Trophoblast cell (in vitro differentiated cells and primary cell): ENCODE results near the gene ADORA1.
A peak's percentile ranks its signal among the peaks of the same experiment; 100 is the strongest.

ENCODE experiments used
- DNase-seq, 2 donors: peaks; one replicate each; pipeline ENCODE4 v3.0.0-alpha.2; 2016
- H2AFZ ChIP-seq: 2 replicates; pipeline ENCODE4 v1.6.1; 2013; ENCODE audit warnings: low read length, moderate library complexity, mild to moderate bottlenecking; ENCODE audit not compliant: insufficient read depth, poor library complexity
- H2AK5ac ChIP-seq: 2 replicates; pipeline ENCODE4 v1.6.1; 2013; ENCODE audit warnings: mild to moderate bottlenecking, low read length
- H2BK120ac ChIP-seq: 2 replicates; pipeline ENCODE4 v1.6.1; 2013; ENCODE audit warnings: low read length, mild to moderate bottlenecking, moderate library complexity; ENCODE audit not compliant: insufficient read depth, poor library complexity
- H2BK12ac ChIP-seq: 2 replicates; pipeline ENCODE4 v1.6.1; 2013; ENCODE audit warnings: mild to moderate bottlenecking, low read length, moderate library complexity
- H2BK5ac ChIP-seq: 2 replicates; pipeline ENCODE4 v1.6.1; 2013; ENCODE audit warnings: low read length, low read depth, moderate library complexity, mild to moderate bottlenecking; ENCODE audit not compliant: poor library complexity
- H3K14ac ChIP-seq: 2 replicates; pipeline ENCODE4 v1.6.1; 2013; ENCODE audit warnings: mild to moderate bottlenecking, low read length
- H3K18ac ChIP-seq: 2 replicates; pipeline ENCODE4 v1.6.1; 2013; ENCODE audit warnings: mild to moderate bottlenecking, low read length
- H3K23ac ChIP-seq: 2 replicates; pipeline ENCODE4 v1.6.1; 2013; ENCODE audit warnings: low read length
- H3K27ac ChIP-seq: 2 replicates; pipeline ENCODE4 v1.5.1; 2013; ENCODE audit warnings: low read depth, mild to moderate bottlenecking, inconsistent platforms, low read length, moderate library complexity
- H3K27me3 ChIP-seq: 2 replicates; pipeline ENCODE4 v1.6.1; 2013; ENCODE audit warnings: inconsistent platforms, mild to moderate bottlenecking, low read length, moderate library complexity; ENCODE audit not compliant: insufficient read depth
- H3K36me3 ChIP-seq, 2 experiments: 1 replicate in 1 of 2; 2 replicates in 1 of 2; pipeline ENCODE4 v1.6.1; 2013; ENCODE audit warnings: low read length in 2 of 2, mild to moderate bottlenecking in 2 of 2, moderate library complexity in 1 of 2; ENCODE audit not compliant: insufficient read depth in 2 of 2, control insufficient read depth in 1 of 2
- H3K4ac ChIP-seq: 2 replicates; pipeline ENCODE4 v1.6.1; 2013; ENCODE audit warnings: low read depth, mild to moderate bottlenecking, low read length, moderate library complexity
- H3K4me1 ChIP-seq, 2 experiments: 1 replicate in 1 of 2; 2 replicates in 1 of 2; pipeline ENCODE4 v1.6.1; 2013; ENCODE audit warnings: low read length in 2 of 2, mild to moderate bottlenecking in 2 of 2, moderate library complexity in 1 of 2; ENCODE audit not compliant: insufficient read depth in 2 of 2, control insufficient read depth in 1 of 2
- H3K4me2 ChIP-seq: 2 replicates; pipeline ENCODE4 v1.6.1; 2013; ENCODE audit warnings: inconsistent platforms, mild to moderate bottlenecking, low read length, moderate library complexity
- H3K4me3 ChIP-seq: 2 replicates; pipeline ENCODE4 v1.5.1; 2013; ENCODE audit warnings: mild to moderate bottlenecking, low read depth, low read length, inconsistent platforms
- H3K79me1 ChIP-seq: one replicate; pipeline ENCODE4 v1.6.1; 2013; ENCODE audit warnings: low read length
- H3K79me2 ChIP-seq: 2 replicates; pipeline ENCODE4 v1.6.1; 2013; ENCODE audit warnings: low read length, mild to moderate bottlenecking; ENCODE audit not compliant: control insufficient read depth, insufficient read depth, poor library complexity
- H3K9ac ChIP-seq: 2 replicates; pipeline ENCODE4 v1.6.1; 2013; ENCODE audit warnings: mild to moderate bottlenecking, low read length
- H3K9me3 ChIP-seq: 2 replicates; pipeline ENCODE4 v1.6.1; 2013; ENCODE audit warnings: low read depth, mild to moderate bottlenecking, control low read depth, inconsistent platforms, low read length; ENCODE audit not compliant: insufficient read depth
- H4K12ac ChIP-seq: 2 replicates; pipeline ENCODE4 v1.6.1; 2013; ENCODE audit warnings: low read depth, mild to moderate bottlenecking, low read length, moderate library complexity
- H4K8ac ChIP-seq: 2 replicates; pipeline ENCODE4 v1.6.1; 2013; ENCODE audit warnings: low read depth, mild to moderate bottlenecking, low read length, moderate library complexity
- H4K91ac ChIP-seq: one replicate; pipeline ENCODE4 v1.6.1; 2013; ENCODE audit warnings: low read depth, mild to moderate bottlenecking, low read length, moderate library complexity
- WGBS: extraction: QIAGEN DNeasy Blood & Tissue Kit; methylation state at CpG from one replicate; pipeline ENCODE4 v1.1.7; 2013; ENCODE audit warnings: missing lambda C conversion rate; ENCODE audit not compliant: insufficient read length, insufficient coverage; ENCODE audit errors: extremely low coverage; 5-methylcytosine and 5-hydroxymethylcytosine counted together

Gene ADORA1

GRCh38 chr1:203116091-203116820 is 11.3 kb upstream of the ADORA1 start:
- Histone ChIP-seq H3K36me3 (no peaks in the 10 kb centered on the region), H2AFZ (no peak overlapping the region), H3K9ac (no peak overlapping the region), H2BK5ac (no peak overlapping the region), H2AK5ac (no peak overlapping the region), H3K4me1 (no peaks in the 10 kb centered on the region), H4K8ac (no peak overlapping the region), H3K4me2 (no peak overlapping the region), H3K9me3 (peaks cover 2% of the 10 kb centered on the region), H4K12ac (no peak overlapping the region), H3K27me3 (no peaks in the 10 kb centered on the region), H4K91ac (no peak overlapping the region), H3K4ac (no peak overlapping the region), H3K27ac (no peak overlapping the region), H3K79me2 (no peaks in the 10 kb centered on the region), H2BK120ac (no peak overlapping the region), H3K4me3 (no peak overlapping the region), H3K14ac (no peak overlapping the region), H3K18ac (no peak overlapping the region), H2BK12ac (no peak overlapping the region), H3K79me1 (no peaks in the 10 kb centered on the region), H3K23ac (no peak overlapping the region)
- peak in 1 of 2 donors; percentile 37 for DNase-seq
- no CpG with 5 or more reads among the region's 10 CpGs for WGBS

- Histone ChIP-seq H3K4me1 (no peaks in the 10 kb centered on the region), H3K9me3 (peaks cover 3% of the 10 kb centered on the region), H3K14ac (no peak overlapping the region), H3K18ac (no peak overlapping the region), H3K27me3 (no peaks in the 10 kb centered on the region), H3K27ac (no peak overlapping the region), H3K23ac (no peak overlapping the region), H2AFZ (no peak overlapping the region), H3K9ac (no peak overlapping the region), H3K79me2 (no peaks in the 10 kb centered on the region), H3K36me3 (no peaks in the 10 kb centered on the region), H4K91ac (no peak overlapping the region), H4K8ac (no peak overlapping the region), H2BK12ac (no peak overlapping the region), H3K79me1 (no peaks in the 10 kb centered on the region), H2BK120ac (no peak overlapping the region), H2AK5ac (no peak overlapping the region), H3K4me3 (no peak overlapping the region), H3K4ac (no peak overlapping the region), H4K12ac (no peak overlapping the region), H2BK5ac (no peak overlapping the region), H3K4me2 (no peak overlapping the region)
- WGBS, result no CpG with 5 or more reads among the region's 35 CpGs
- peak; percentile 52 to 73 for DNase-seq
These were observed 9.6 kb upstream of the ADORA1 start for GRCh38 chr1:203117611-203118575.

GRCh38 chr1:203120325-203121153 is 7.0 kb upstream of the ADORA1 start:
- Histone ChIP-seq H3K18ac (no peak overlapping the region), H2BK12ac (no peak overlapping the region), H4K8ac (no peak overlapping the region), H3K23ac (no peak overlapping the region), H3K14ac (no peak overlapping the region), H3K27me3 (no peaks in the 10 kb centered on the region), H3K4me2 (no peak overlapping the region), H2AK5ac (no peak overlapping the region), H3K9me3 (peaks cover 3% of the 10 kb centered on the region), H3K27ac (no peak overlapping the region), H2BK120ac (no peak overlapping the region), H3K9ac (no peak overlapping the region), H4K91ac (no peak overlapping the region), H2BK5ac (no peak overlapping the region), H3K4me1 (no peaks in the 10 kb centered on the region), H3K4me3 (no peak overlapping the region), H3K79me1 (no peaks in the 10 kb centered on the region), H4K12ac (no peak overlapping the region), H3K36me3 (no peaks in the 10 kb centered on the region), H2AFZ (no peak overlapping the region), H3K4ac (no peak overlapping the region), H3K79me2 (no peaks in the 10 kb centered on the region)
- no peak for DNase-seq
- WGBS, result no CpG with 5 or more reads among the region's 7 CpGs
